ENCODE results near the gene ETFDH.

DNA sequence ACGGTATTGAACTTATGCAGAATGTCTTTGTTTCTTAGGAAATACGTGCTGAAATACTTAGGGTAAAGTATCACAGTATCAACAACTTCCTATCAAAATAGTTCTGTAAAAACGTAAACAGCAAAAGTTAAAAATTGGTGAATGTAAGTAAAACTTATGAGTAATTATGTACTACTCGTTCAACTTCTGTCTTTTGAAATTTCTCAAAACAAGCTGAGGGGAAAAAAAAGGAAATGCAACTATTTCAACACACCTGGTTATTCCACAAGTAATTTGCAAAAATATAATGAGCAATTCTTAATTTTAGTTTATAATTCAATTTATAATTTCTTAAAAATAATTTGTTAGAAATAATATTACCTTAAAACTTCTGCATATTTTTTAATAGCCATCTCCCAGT lies 42.8 kb downstream of the ETFDH start:
- TF ChIP-seq EZH2 (IDR thresholded peaks at IDR 0.05; ENCODE audit: insufficient read depth, low read length), result no peak
- TF ChIP-seq CTCF (IDR thresholded peaks at IDR 0.05; ENCODE audit: insufficient read depth, low read depth, low read length), result no peak
